GM10248 (cell line): Measurements from ENCODE around the gene PRELP.

Experiments
- CTCF ChIA-PET: fragments of 300-600 bp; sonication (Branson Sonifier 250); formaldehyde crosslinking; extraction: SDS; loops from one replicate; lab custom pipeline; 2021; ENCODE audit warnings: antibody characterized with exemption; lab: Yijun Ruan, JAX
- POLR2A ChIA-PET: fragments of 350-650 bp; sonication (Branson Sonifier 250); formaldehyde crosslinking; extraction: SDS; loops from one replicate; lab custom pipeline; 2020; ENCODE audit warnings: antibody characterized with exemption; lab: Yijun Ruan, JAX
- DNase-seq: peaks from one replicate; pipeline ENCODE4 v3.0.0; 2012; ENCODE audit errors: extremely low spot score
- TF ChIP-seq, protein P1 (sequence below): IDR thresholded peaks from 2 replicates; pipeline ENCODE4 v1.5.1; 2012; ENCODE audit warnings: mild to moderate bottlenecking, low read depth; ENCODE audit errors: extremely low read depth, missing control alignments, control extremely low read depth

PRELP gene

DNA sequence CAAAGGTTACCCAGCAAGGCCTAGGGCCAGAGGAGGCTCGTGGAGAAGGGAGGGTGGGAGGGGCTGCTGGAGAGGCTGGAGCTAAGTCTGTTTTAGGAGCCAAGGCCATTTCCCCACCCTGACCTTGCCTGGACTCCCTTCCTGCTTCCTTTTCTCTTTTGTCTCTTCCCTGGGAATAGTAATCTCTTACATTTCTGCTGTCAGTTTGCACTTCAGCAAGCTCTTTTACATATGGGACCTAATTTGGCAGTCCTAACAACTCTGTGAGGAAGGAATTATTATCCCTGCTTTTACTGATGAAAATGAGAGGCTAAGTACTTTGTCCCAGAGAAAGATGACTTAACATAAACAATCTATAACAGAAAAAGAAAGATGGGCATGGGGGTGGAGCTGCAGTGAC, 32.2 kb downstream of the PRELP start:
- TF ChIP-seq, protein P1, sequence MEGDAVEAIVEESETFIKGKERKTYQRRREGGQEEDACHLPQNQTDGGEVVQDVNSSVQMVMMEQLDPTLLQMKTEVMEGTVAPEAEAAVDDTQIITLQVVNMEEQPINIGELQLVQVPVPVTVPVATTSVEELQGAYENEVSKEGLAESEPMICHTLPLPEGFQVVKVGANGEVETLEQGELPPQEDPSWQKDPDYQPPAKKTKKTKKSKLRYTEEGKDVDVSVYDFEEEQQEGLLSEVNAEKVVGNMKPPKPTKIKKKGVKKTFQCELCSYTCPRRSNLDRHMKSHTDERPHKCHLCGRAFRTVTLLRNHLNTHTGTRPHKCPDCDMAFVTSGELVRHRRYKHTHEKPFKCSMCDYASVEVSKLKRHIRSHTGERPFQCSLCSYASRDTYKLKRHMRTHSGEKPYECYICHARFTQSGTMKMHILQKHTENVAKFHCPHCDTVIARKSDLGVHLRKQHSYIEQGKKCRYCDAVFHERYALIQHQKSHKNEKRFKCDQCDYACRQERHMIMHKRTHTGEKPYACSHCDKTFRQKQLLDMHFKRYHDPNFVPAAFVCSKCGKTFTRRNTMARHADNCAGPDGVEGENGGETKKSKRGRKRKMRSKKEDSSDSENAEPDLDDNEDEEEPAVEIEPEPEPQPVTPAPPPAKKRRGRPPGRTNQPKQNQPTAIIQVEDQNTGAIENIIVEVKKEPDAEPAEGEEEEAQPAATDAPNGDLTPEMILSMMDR: no peak
- CTCF ChIA-PET: interaction anchor here (0.9 to 10.9 kb wide), 3 partner anchors 20 to 193 kb away, joined by 4 to 223 read pairs (median 7); no protein-coding TSS in a partner anchor
- POLR2A ChIA-PET: no interaction called here
- DNase-seq: no peak

DNA sequence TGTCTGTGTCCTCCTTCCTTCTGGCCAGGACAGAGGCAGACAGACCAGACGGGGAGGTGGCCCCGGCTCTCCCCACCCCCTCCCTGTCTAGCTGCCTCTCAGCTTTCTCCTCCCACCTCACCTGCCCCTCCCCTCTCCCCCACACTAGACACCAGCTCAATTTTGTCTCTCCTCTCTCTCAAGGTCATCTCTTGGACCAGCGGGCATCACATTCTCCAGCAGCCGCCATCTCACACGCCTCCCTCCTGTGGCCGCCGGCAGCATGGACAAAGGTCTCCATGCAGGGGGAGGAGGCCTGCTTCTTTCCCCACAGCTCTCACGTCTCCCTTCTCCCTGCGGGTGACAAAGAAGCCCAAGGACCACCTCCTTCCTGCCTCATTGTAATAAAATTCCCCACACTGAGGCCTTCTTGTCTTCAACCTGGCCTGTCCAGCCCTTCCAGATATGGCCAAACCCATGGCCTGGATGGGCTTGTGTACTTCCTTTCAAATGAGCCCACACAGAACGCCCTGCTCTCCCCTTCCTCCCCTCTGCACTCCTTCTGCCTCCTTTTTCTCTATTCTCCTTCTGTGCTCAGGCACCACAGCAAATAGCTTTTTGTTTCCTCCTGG, 33.0 kb downstream of the PRELP start:
- TF ChIP-seq, protein P1: no peak
- ChIA-PET POLR2A (no interaction called here), CTCF (interaction anchor here (1.8 to 10.9 kb wide), 2 partner anchors 21 to 192 kb away, joined by 7 to 223 read pairs; no protein-coding TSS in a partner anchor)
- DNase-seq: no peak

DNA sequence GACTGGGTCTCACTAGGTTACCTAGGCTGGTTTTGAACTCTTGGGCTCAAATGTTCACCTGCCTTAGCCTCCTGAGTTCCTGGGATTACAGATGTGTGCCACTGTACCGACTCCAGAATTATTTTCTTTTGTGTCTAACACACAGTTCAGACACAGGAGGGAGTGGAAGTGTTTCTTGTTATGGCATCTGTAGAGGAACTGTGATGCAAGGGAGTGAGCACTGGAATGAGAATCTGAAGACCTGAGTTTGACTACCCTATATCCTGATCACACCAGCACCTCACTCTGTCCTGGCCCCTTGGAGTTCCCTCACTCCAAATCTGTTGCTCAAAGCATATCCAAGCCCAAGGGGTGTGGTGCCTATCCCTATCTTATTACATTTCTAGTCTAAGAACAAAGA, 33.5 kb downstream of the PRELP start:
- ChIA-PET CTCF (interaction anchor here (10.9 kb wide), 1 partner anchor 192 kb away, joined by 223 read pairs; no protein-coding TSS in a partner anchor), POLR2A (no interaction called here)
- DNase-seq: no peak
- TF ChIP-seq, protein P1: no peak

DNA sequence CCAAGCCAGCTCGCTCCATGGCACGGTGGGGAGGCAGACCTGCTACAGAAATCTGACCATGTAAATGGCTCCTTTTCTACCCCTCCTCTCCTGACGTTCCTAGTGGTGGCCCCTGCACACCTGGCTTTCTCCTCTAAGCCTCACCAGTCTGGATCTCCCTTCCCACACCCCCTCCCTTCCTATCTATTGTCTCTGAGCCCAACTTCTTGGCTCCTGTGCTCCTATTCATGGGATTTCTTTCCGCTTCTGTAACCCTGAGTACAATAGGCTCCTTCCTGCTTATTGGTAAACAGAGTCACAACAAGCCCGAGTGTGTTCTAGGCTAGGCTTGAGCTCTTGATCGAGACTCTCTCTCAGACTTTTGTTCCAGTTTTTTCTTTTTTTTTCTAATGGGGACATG, 35.9 kb downstream of the PRELP start:
- no peak for DNase-seq
- ChIA-PET POLR2A (no interaction called here), CTCF (interaction anchor here (0.5 to 10.9 kb wide), 2 partner anchors 165 to 190 kb away, joined by 3 to 223 read pairs; no protein-coding TSS in a partner anchor)
- TF ChIP-seq, protein P1: no peak

DNA sequence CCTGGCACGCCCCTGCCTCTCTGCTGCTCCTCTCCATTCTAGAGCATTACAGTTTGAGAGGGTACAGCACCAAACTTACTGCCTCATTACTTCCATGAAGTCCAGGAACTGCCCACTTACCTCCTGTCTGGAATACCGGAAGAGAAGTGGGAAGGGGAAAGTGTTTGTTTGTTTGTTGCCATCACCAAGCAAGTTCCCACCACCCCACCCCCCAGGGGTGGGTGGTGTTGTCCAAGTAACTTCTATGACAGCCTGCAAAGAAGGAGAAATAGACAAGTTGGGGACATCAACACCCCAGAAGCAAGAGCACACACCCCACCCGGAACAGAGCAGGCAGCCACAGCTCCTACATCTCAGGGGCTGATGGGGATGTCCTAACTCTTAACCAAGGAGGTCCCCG, 36.3 kb downstream of the PRELP start:
- no peak for DNase-seq
- ChIA-PET CTCF (interaction anchor here (0.5 kb wide), 1 partner anchor 166 kb away, joined by 3 read pairs; no protein-coding TSS in a partner anchor), POLR2A (no interaction called here)
- TF ChIP-seq, protein P1: no peak

DNA sequence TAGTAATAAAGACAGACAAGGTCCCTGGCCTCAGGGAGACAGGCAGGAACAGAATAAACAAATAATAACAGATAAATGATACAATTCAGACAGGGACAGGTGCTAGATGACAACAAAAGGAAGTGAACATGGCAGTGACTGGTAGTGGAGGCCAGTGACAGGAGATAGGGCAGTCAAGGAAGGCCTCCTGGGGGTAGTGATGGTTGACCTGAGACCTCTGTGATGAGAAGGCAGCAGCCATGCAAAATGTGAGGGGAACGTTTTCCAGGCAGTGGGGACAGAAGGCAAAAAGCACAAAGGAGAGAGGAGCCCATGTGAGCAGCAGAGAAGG, 36.9 kb downstream of the PRELP start:
- no peak for DNase-seq
- ChIA-PET POLR2A (no interaction called here), CTCF (interaction anchor here (0.8 to 1.7 kb wide), 2 partner anchors 8 to 188 kb away, joined by 3 to 7 read pairs; no protein-coding TSS in a partner anchor)
- TF ChIP-seq, protein P1: no peak
